GM23338 (cell line): Measurements from ENCODE around the gene UCKL1. TPM values are rescaled to one million over a fixed set of nuclear protein-coding genes. Genes with fewer than 3 reads are reported as not detected.

ENCODE experiments used
- ATAC-seq: fragments of 200-7000 bp; cut with Tn5 transposase; 3 replicates; pipeline ENCODE4 v1.9.1; 2020
- DNase-seq: peaks from one replicate; pipeline ENCODE4 v3.0.0-alpha.2; 2015; ENCODE audit warnings: low spot score
- H2AFZ ChIP-seq: fragments of 200-600 bp; sonication (generic); 2 replicates; pipeline ENCODE4 v1.8.0; 2016; ENCODE audit warnings: antibody characterized with exemption, mild to moderate bottlenecking, moderate library complexity
- H3F3A ChIP-seq: fragments of 200-600 bp; sonication (generic); replicated peaks from 2 replicates; pipeline ENCODE4 v1.8.0; 2017; ENCODE audit warnings: antibody characterized with exemption, mixed run types, low read depth
- H3K27ac ChIP-seq: fragments of 200-600 bp; sonication (generic); 2 replicates; pipeline ENCODE4 v1.6.1; 2016; ENCODE audit warnings: low read depth
- H3K27me3 ChIP-seq: fragments of 200-600 bp; sonication (generic); 2 replicates; pipeline ENCODE4 v1.8.0; 2016; ENCODE audit warnings: mild to moderate bottlenecking, mixed run types, moderate library complexity; ENCODE audit not compliant: insufficient read depth
- H3K36me3 ChIP-seq: fragments of 200-600 bp; sonication (generic); 2 replicates; pipeline ENCODE4 v1.8.0; 2016; ENCODE audit warnings: mild to moderate bottlenecking; ENCODE audit not compliant: insufficient read depth
- H3K4me1 ChIP-seq: fragments of 200-600 bp; sonication (generic); 2 replicates; pipeline ENCODE4 v1.8.0; 2016; ENCODE audit warnings: mild to moderate bottlenecking, moderate library complexity; ENCODE audit not compliant: insufficient read depth
- H3K4me2 ChIP-seq: fragments of 200-600 bp; sonication (generic); 2 replicates; pipeline ENCODE4 v1.7.1; 2017; ENCODE audit warnings: mixed run types
- H3K4me3 ChIP-seq: fragments of 200-600 bp; sonication (generic); 2 replicates; pipeline ENCODE4 v1.6.1; 2016; ENCODE audit warnings: mixed run types
- H3K79me2 ChIP-seq: fragments of 200-600 bp; sonication (generic); replicated peaks from 2 replicates; pipeline ENCODE4 v1.8.0; 2017; ENCODE audit warnings: mild to moderate bottlenecking; ENCODE audit not compliant: insufficient read depth
- H3K9me2 ChIP-seq: fragments of 200-600 bp; sonication (generic); 2 replicates; pipeline ENCODE4 v1.8.0; 2017; ENCODE audit not compliant: insufficient read depth
- H4K20me1 ChIP-seq: fragments of 200-600 bp; sonication (generic); replicated peaks from 2 replicates; pipeline ENCODE4 v1.8.0; 2017; ENCODE audit warnings: mild to moderate bottlenecking; ENCODE audit not compliant: insufficient read depth
- H3K27ac Mint-ChIP-seq: 2 replicates; pipeline ENCODE4 v1.8.0; 2020; ENCODE audit warnings: inconsistent platforms, mild to moderate bottlenecking, moderate library complexity, mixed read lengths
- H3K27me3 Mint-ChIP-seq: 3 replicates; pipeline ENCODE4 v1.8.0; 2022; ENCODE audit warnings: low read depth, mild to moderate bottlenecking, moderate library complexity, mixed read lengths, inconsistent platforms; ENCODE audit not compliant: insufficient read depth, poor library complexity
- H3K36me3 Mint-ChIP-seq: 3 replicates; pipeline ENCODE4 v1.8.0; 2021; ENCODE audit warnings: low read depth, mild to moderate bottlenecking, inconsistent platforms, moderate library complexity, mixed read lengths
- H3K4me1 Mint-ChIP-seq: 3 replicates; pipeline ENCODE4 v1.8.0; 2020; ENCODE audit warnings: mild to moderate bottlenecking, inconsistent platforms, mixed read lengths
- H3K4me3 Mint-ChIP-seq: 3 replicates; pipeline ENCODE4 v1.8.0; 2021; ENCODE audit warnings: moderate library complexity, mild to moderate bottlenecking, inconsistent platforms, mixed read lengths
- H3K9me3 Mint-ChIP-seq: 3 replicates; pipeline ENCODE4 v1.8.0; 2020; ENCODE audit warnings: moderate library complexity, mild to moderate bottlenecking, inconsistent platforms, mixed read lengths
- CREB1 ChIP-seq: fragments of 250-450 bp; sonication (Bioruptor Pico); IDR thresholded peaks from 2 replicates; pipeline ENCODE4 v1.5.0; 2020; ENCODE audit warnings: low read depth, mild to moderate bottlenecking, moderate library complexity
- CTCF ChIP-seq, 2 experiments: fragments of 200-600 bp in 1 of 2; sonication (generic) in 1 of 2; conservative IDR thresholded peaks; 2 replicates each; pipeline versions ENCODE4 v1.5.1 to v1.6.1; 2016 to 2017; ENCODE audit warnings: antibody characterized with exemption in 2 of 2, low read depth in 2 of 2, mild to moderate bottlenecking in 2 of 2, moderate library complexity in 1 of 2
- ETS1 ChIP-seq: IDR thresholded peaks from 2 replicates; pipeline ENCODE4 v1.6.1; 2016; ENCODE audit warnings: antibody characterized with exemption
- EZH2 ChIP-seq: fragments of 200-600 bp; sonication (generic); IDR thresholded peaks from one replicate; pipeline ENCODE4 v1.8.0; 2017; ENCODE audit warnings: antibody characterized with exemption, mild to moderate bottlenecking, low read depth; ENCODE audit not compliant: unreplicated experiment
- JUNB ChIP-seq: IDR thresholded peaks from one replicate; pipeline ENCODE4 v1.6.1; 2016; ENCODE audit warnings: antibody characterized with exemption; ENCODE audit not compliant: unreplicated experiment
- NANOG ChIP-seq: IDR thresholded peaks from 2 replicates; pipeline ENCODE4 v1.6.1; 2016; ENCODE audit warnings: antibody characterized with exemption, borderline replicate concordance
- POLR2AphosphoS5 ChIP-seq: IDR thresholded peaks from 2 replicates; pipeline ENCODE4 v1.6.1; 2016; ENCODE audit warnings: antibody characterized with exemption, low read depth
- STAT1 ChIP-seq: IDR thresholded peaks from one replicate; pipeline ENCODE4 v1.6.1; 2016; ENCODE audit warnings: antibody characterized with exemption; ENCODE audit not compliant: unreplicated experiment
- ZNF114 ChIP-seq: fragments of 250-450 bp; sonication (Bioruptor Pico); IDR thresholded peaks from 2 replicates; pipeline ENCODE4 v1.5.0; 2020; ENCODE audit warnings: mild to moderate bottlenecking, moderate library complexity
- ZNF331 ChIP-seq: fragments of 250-450 bp; sonication (Bioruptor Pico); IDR thresholded peaks from 2 replicates; pipeline ENCODE4 v1.5.0; 2020; ENCODE audit warnings: low read depth, mild to moderate bottlenecking, moderate library complexity
- ZNF462 ChIP-seq: fragments of 250-450 bp; sonication (Bioruptor Pico); IDR thresholded peaks from 2 replicates; pipeline ENCODE4 v1.5.0; 2020; ENCODE audit warnings: mild to moderate bottlenecking, moderate library complexity
- polyA plus RNA-seq: library from polyadenylated mRNA; unstranded; fragments of >200 nt; fragmentation: Nextera tagmentation; extraction: Ambion mirVana; gene quantifications from 2 replicates; pipeline ENCODE4 v1.2.1, GENCODE V29; 2016
- total RNA-seq: library from RNA; depleted of rRNA; stranded (reverse); fragments of >200 nt; shearing (Covaris generic); gene quantifications from 2 replicates; pipeline ENCODE4 v1.2.3, GENCODE V29; 2014

UCKL1 gene
- total and polyA plus RNA-seq, 2 experiments from 2014 or later, result 56.8 to 82.5 TPM

GRCh38 chr20:63940071-63940471, 16.1 kb downstream of the UCKL1 start:
- Mint-ChIP-seq H3K4me3 (peak overlapping the region; percentile 85), H3K9me3 (no peaks in the 10 kb centered on the region), H3K4me1 (peaks cover 7% of the 10 kb centered on the region; the same call in 2 of the 3 replicates), H3K27me3 (peaks cover 18% of the 10 kb centered on the region), H3K36me3 (peaks cover 14% of the 10 kb centered on the region), H3K27ac (peak overlapping the region; percentile 48; the same call in 1 of the 2 replicates)
- Histone ChIP-seq H3F3A (peaks cover 39% of the 10 kb centered on the region), H2AFZ (no peak overlapping the region), H3K4me1 (peaks cover 10% of the 10 kb centered on the region; the same call in 1 of the 2 replicates), H4K20me1 (no peaks in the 10 kb centered on the region), H3K79me2 (no peaks in the 10 kb centered on the region), H3K27me3 (no peaks in the 10 kb centered on the region), H3K36me3 (no peaks in the 10 kb centered on the region), H3K9me2 (no peaks in the 10 kb centered on the region), H3K4me3 (peak overlapping the region; percentile 92), H3K4me2 (peak overlapping the region; percentile 93), H3K27ac (peak overlapping the region; percentile 84)
- TF ChIP-seq STAT1 (no peak), POLR2AphosphoS5 (peak; percentile 80), ZNF462 (CRISPR knock-in tag) (no peak)
- DNase-seq, result peak; percentile 81
- ATAC-seq, result peak; percentile 19

GRCh38 chr20:63939061-63939935, 16.9 kb downstream of the UCKL1 start:
- H4K20me1 ChIP-seq, result no peaks in the 10 kb centered on the region; the same call in 1 of the 2 replicates
- no peak overlapping the region for H2AFZ ChIP-seq
- TF ChIP-seq CTCF (conservative IDR thresholded peaks at IDR 0.05; ENCODE audit: low read depth in 2 of 2) (no peak), CREB1 (CRISPR knock-in tag) (no peak), NANOG (no peak), STAT1 (no peak), ETS1 (peak; percentile 33; the same call in 1 of the 2 replicates), JUNB (no peak), POLR2AphosphoS5 (peak; percentile 32; the same call in 1 of the 2 replicates), ZNF114 (no peak), ZNF331 (CRISPR knock-in tag) (no peak), EZH2 (no peak)

More at GRCh38 chr20:63939061-63939935, 16.9 kb downstream of the UCKL1 start:
- Histone ChIP-seq H3K79me2 (no peaks in the 10 kb centered on the region), H3K27me3 (no peaks in the 10 kb centered on the region), H3F3A (peaks cover 42% of the 10 kb centered on the region), H3K9me2 (no peaks in the 10 kb centered on the region), H3K36me3 (no peaks in the 10 kb centered on the region), H3K4me3 (peak overlapping the region; percentile 92), H3K27ac (peak overlapping the region; percentile 84; the same call in 1 of the 2 replicates), H3K4me2 (peak overlapping the region; percentile 93), H3K4me1 (peaks cover 10% of the 10 kb centered on the region; the same call in 1 of the 2 replicates)
- Mint-ChIP-seq H3K27ac (no peak overlapping the region), H3K4me1 (peaks cover 7% of the 10 kb centered on the region; the same call in 2 of the 3 replicates), H3K36me3 (peaks cover 17% of the 10 kb centered on the region; the same call in 2 of the 3 replicates), H3K4me3 (peak overlapping the region; percentile 85), H3K9me3 (no peaks in the 10 kb centered on the region), H3K27me3 (peaks cover 15% of the 10 kb centered on the region)
- ATAC-seq, result peak; percentile 9
- peak; percentile 60 for DNase-seq
